Measurements from ENCODE around the gene G3BP2. TPM values are rescaled to one million over a fixed set of nuclear protein-coding genes. Genes with fewer than 3 reads are reported as not detected.
"Not testable (repeated sequence)": the region's sequence is repeated elsewhere in the genome, so short reads cannot be mapped to it uniquely, and the experiment has no call there.

The G3BP2 gene
- total and polyA plus RNA-seq, 11 donors, result 13.0 to 126 (median 82.0) TPM

DNA sequence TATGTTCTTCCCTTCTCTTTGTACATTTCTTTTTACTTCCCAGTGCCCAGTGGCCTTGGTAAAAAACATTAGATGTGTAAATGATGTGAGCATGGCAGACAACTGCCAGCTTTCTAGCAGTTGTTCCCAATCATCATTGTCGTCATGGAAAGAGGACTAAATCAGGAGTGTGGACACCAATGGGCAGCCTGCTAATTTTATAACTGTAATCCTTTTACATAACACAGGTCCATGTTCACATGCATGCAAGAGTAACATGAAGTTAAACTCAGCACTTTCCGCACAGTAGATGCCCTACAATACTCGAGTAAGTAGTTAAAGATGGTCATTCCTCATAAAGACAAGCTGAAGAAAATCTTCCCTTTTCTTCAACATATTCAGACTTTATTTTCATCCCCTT is 23.4 kb upstream of the G3BP2 start:
- DNase-seq (no peak), ATAC-seq (peak; percentile 49 to 90 (median 76))
- no peaks in the 10 kb centered on the region for H3K9me3 ChIP-seq
- intact Hi-C loops (cut with DNase I), result no loop called here
- no peak overlapping the region for H3K4me3 ChIP-seq
- peaks cover 0 to 10% (median 0%) of the 10 kb centered on the region in 9 donors for H3K36me3 ChIP-seq
- peaks cover 0 to 16% (median 1%) of the 10 kb centered on the region in 12 donors for H3K4me1 ChIP-seq
- H3K27ac ChIP-seq, result peak overlapping the region in 7 of 12 donors; percentile 29 to 91 (median 67)
- no peaks in the 10 kb centered on the region for H3K27me3 ChIP-seq
- TF ChIP-seq, protein P1, sequence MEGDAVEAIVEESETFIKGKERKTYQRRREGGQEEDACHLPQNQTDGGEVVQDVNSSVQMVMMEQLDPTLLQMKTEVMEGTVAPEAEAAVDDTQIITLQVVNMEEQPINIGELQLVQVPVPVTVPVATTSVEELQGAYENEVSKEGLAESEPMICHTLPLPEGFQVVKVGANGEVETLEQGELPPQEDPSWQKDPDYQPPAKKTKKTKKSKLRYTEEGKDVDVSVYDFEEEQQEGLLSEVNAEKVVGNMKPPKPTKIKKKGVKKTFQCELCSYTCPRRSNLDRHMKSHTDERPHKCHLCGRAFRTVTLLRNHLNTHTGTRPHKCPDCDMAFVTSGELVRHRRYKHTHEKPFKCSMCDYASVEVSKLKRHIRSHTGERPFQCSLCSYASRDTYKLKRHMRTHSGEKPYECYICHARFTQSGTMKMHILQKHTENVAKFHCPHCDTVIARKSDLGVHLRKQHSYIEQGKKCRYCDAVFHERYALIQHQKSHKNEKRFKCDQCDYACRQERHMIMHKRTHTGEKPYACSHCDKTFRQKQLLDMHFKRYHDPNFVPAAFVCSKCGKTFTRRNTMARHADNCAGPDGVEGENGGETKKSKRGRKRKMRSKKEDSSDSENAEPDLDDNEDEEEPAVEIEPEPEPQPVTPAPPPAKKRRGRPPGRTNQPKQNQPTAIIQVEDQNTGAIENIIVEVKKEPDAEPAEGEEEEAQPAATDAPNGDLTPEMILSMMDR (IDR thresholded peaks at IDR 0.05), result no peak
- TF ChIP-seq POLR2A (IDR thresholded peaks at IDR 0.05), result no peak
- 63 to 84% (median 81%) methylated on average over 3 of the region's 3 CpGs for WGBS, 4 donors

DNA sequence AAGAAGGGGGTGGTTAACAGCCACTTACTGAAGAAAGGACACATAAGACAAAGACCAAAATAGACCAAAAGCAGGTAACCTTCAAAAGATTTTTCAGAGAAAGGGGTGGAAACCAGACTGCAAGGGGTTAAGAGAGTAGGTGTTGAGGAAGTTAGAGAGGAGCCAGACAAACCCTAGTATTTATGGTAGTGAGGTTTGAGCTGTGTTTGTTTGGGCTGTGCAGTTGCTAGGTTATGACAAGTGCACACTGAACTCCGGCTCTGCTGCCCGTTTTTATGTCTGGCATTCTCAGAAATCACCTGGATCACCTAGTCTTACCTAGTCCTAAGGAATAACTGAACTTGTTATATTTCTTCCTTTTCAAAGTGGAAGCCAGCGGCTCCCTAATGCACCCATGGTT is 22.9 kb upstream of the G3BP2 start:
- 38 to 47% (median 43%) methylated on average over 3 of the region's 3 CpGs for WGBS, 4 donors
- H3K27ac ChIP-seq, result peak overlapping the region in 7 of 12 donors; percentile 29 to 91 (median 67)
- no peak for TF ChIP-seq POLR2A (IDR thresholded peaks at IDR 0.05)
- TF ChIP-seq, protein P1 (IDR thresholded peaks at IDR 0.05), result no peak
- ATAC-seq, result peak; percentile 79 to 95 (median 90)
- H3K9me3 ChIP-seq, result no peaks in the 10 kb centered on the region
- no peaks in the 10 kb centered on the region for H3K27me3 ChIP-seq
- peaks cover 0 to 10% (median 0%) of the 10 kb centered on the region in 9 donors for H3K36me3 ChIP-seq
- intact Hi-C loops (cut with DNase I), result no loop called here
- peak in 1 of 5 donors; percentile 46 for DNase-seq
- H3K4me3 ChIP-seq, result no peak overlapping the region
- peaks cover 0 to 16% (median 1%) of the 10 kb centered on the region in 12 donors for H3K4me1 ChIP-seq

DNA sequence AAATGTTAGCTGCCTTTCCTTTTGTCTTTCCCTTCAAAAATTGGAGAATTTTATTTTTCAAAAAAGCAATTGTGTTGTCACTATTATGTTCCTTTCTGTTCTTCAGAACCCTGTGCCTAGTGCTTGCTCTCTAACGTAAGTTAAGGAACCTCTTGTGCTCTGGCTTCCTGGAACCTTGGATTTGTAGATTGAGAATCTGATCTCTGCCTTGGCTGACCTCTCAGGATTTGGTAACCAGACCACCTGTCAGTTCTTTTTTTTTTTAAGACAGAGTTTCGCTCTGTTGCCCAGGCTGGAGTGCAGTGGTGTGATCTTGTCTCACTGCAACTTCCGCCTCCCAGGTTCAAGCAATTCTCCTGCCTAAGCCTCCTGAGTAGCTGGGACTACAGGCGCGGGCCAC is 18.9 kb upstream of the G3BP2 start:
- DNase-seq; intact Hi-C loops (cut with DNase I); H3K9me3 ChIP-seq; ATAC-seq; H3K4me3 ChIP-seq; H3K27me3 ChIP-seq; H3K27ac ChIP-seq: not testable (repeated sequence)
- WGBS, 4 donors, result 96 to 100% (median 97%) methylated on average over 5 of the region's 5 CpGs
- H3K4me1 ChIP-seq, result peaks cover 0 to 16% (median 0%) of the 10 kb centered on the region in 12 donors
- peaks cover 0 to 17% (median 0%) of the 10 kb centered on the region in 9 donors for H3K36me3 ChIP-seq

DNA sequence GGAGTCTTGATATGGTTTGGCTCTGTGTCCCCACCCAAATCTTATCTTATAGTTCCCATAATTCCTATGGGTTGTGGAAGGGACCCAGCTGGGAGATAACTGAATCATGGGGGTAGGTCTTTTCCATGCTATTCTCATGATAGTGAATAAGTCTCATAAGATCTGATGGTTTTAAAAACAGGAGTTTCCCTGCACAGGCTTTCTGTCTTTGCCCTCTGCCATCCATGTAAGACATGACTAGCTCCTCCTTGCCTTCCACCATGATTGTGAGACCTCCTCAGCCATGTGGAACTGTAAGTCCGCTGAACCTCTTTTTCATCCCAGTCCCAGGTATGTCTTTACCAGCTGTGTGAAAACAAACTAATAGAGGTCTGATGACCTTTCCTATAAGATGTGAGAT is 13.9 kb upstream of the G3BP2 start:
- not testable (repeated sequence) for ATAC-seq, H3K27me3 ChIP-seq, H3K4me1 ChIP-seq

DNA sequence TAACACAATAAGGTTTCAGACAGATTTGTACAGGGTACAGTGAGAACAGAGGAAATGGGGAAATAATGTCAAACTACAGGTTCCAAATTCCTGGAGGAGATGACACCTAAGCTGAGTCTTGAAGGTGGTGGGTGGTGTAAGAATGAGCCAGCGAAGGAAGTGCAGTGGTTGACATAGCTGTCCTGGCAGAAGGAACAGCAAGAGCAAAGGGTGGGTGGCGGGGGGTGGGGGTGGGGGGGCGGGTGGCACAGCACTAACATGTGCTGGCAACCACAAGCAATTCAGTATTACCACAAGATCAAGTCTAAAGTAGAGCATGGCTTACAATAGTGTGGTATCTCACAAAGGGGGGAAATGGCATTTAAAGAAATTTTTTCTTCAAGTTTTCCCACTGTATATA is 13.1 kb upstream of the G3BP2 start:
- H3K9me3 ChIP-seq, result peaks cover 0 to 5% (median 0%) of the 10 kb centered on the region in 12 donors
- 68 to 86% (median 78%) methylated on average over 3 of the region's 3 CpGs for WGBS, 4 donors
- H3K27me3 ChIP-seq, result no peaks in the 10 kb centered on the region
- TF ChIP-seq, protein P1 (IDR thresholded peaks at IDR 0.05), result no peak
- no peak for TF ChIP-seq POLR2A (IDR thresholded peaks at IDR 0.05)
- H3K4me1 ChIP-seq, result peaks cover 0 to 9% (median 0%) of the 10 kb centered on the region in 12 donors
- intact Hi-C loops (cut with DNase I), result no loop called here
- no peak overlapping the region for H3K4me3 ChIP-seq
- H3K27ac ChIP-seq, result peak overlapping the region in 2 of 12 donors; percentile 60 to 62
- DNase-seq (no peak), ATAC-seq (no peak)
- peaks cover 0 to 7% (median 0%) of the 10 kb centered on the region in 9 donors for H3K36me3 ChIP-seq

More for the DNA sequence above, 13.9 kb upstream of the G3BP2 start:
- H3K36me3 ChIP-seq; DNase-seq; H3K9me3 ChIP-seq; H3K27ac ChIP-seq; intact Hi-C loops (cut with DNase I); H3K4me3 ChIP-seq: not testable (repeated sequence)
- WGBS, 4 donors, result 96 to 100% (median 98%) methylated on average over 1 of the region's 1 CpG

All from heart left ventricle (tissue), 16 donors.